Upper lobe of left lung (tissue), 6 donors: Measurements from ENCODE around the gene PPP1R2. TPM values are rescaled to one million over a fixed set of nuclear protein-coding genes. Genes with fewer than 3 reads are reported as not detected.

Experiments
- ATAC-seq, 2 donors: fragments of 200-7000 bp; cut with Tn5 transposase; one replicate each; pipeline ENCODE4 v1.9.1; 2022; ENCODE audit warnings: mild to moderate bottlenecking in 2 of 2, moderate library complexity in 2 of 2; ENCODE audit not compliant: low FRiP score in 2 of 2
- DNase-seq, 2 donors: peaks; one replicate each; pipeline ENCODE4 v3.0.0-alpha.2; 2019 to 2020
- H3K27ac ChIP-seq, 4 donors: fragments of 200-600 bp; sonication (generic); one replicate each; pipeline ENCODE4 v1.5.1; 2016 to 2019
- H3K27me3 ChIP-seq, 4 donors: fragments of 200-600 bp; sonication (generic); one replicate each; pipeline ENCODE4 v1.5.1; 2017 to 2019
- H3K36me3 ChIP-seq, 4 donors: fragments of 200-600 bp; sonication (generic); one replicate each; pipeline ENCODE4 v1.5.1; 2016 to 2019
- H3K4me1 ChIP-seq, 4 donors: fragments of 200-600 bp; sonication (generic); one replicate each; pipeline ENCODE4 v1.5.1; 2018 to 2019
- H3K4me3 ChIP-seq, 4 donors: fragments of 200-600 bp; sonication (generic); one replicate each; pipeline ENCODE4 v1.5.1; 2017 to 2019; ENCODE audit warnings: mild to moderate bottlenecking in 2 of 4, moderate library complexity in 1 of 4
- H3K9me3 ChIP-seq, 4 donors: fragments of 200-600 bp; sonication (generic); one replicate each; pipeline ENCODE4 v1.5.1; 2018 to 2019
- EP300 ChIP-seq, 4 donors: sonication (generic); formaldehyde crosslinking; IDR thresholded peaks; one replicate each; pipeline ENCODE4 v1.5.1; 2017; ENCODE audit warnings: antibody characterized with exemption in 4 of 4, control low read depth in 2 of 4
- POLR2A ChIP-seq, 4 donors: fragments of 450-650 bp; IDR thresholded peaks; one replicate each; pipeline ENCODE4 v1.5.1; 2016 to 2017; ENCODE audit warnings: antibody characterized with exemption in 4 of 4, mild to moderate bottlenecking in 2 of 4
- POLR2AphosphoS5 ChIP-seq, 2 donors: sonication (generic); formaldehyde crosslinking; IDR thresholded peaks; one replicate each; pipeline ENCODE4 v1.5.1; 2017; ENCODE audit warnings: antibody characterized with exemption in 2 of 2
- WGBS, 2 donors: methylation state at CpG; one replicate each; pipeline ENCODE4 v1.1.5; 2017 to 2018; 5-methylcytosine and 5-hydroxymethylcytosine counted together
- total RNA-seq, 6 donors: library from RNA; depleted of rRNA in 4 of 6; stranded (reverse); fragments of >200 nt in 4 of 6; gene quantifications; one replicate each; pipeline versions ENCODE4 v1.1.0 to v1.2.1, GENCODE V29; 2016 to 2021
- TF ChIP-seq, protein P1 (sequence below), 6 experiments: fragments of 450-650 bp in 4 of 6; fragments of 200-600 bp in 2 of 6; sonication (generic) in 2 of 6; IDR thresholded peaks; one replicate each; pipeline ENCODE4 v1.5.1; 2016 to 2019; ENCODE audit warnings: antibody characterized with exemption in 6 of 6
- donor health status: DM: no; HTN: no; CAD: no; lungs with moderate emphysema.
- donor health status: DM: no; HTN: yes; CAD: no; lungs with severe emphysema.

PPP1R2 gene
- total RNA-seq, 6 donors from 2014 or later = 38.5 to 170 (median 61.2) TPM

DNA sequence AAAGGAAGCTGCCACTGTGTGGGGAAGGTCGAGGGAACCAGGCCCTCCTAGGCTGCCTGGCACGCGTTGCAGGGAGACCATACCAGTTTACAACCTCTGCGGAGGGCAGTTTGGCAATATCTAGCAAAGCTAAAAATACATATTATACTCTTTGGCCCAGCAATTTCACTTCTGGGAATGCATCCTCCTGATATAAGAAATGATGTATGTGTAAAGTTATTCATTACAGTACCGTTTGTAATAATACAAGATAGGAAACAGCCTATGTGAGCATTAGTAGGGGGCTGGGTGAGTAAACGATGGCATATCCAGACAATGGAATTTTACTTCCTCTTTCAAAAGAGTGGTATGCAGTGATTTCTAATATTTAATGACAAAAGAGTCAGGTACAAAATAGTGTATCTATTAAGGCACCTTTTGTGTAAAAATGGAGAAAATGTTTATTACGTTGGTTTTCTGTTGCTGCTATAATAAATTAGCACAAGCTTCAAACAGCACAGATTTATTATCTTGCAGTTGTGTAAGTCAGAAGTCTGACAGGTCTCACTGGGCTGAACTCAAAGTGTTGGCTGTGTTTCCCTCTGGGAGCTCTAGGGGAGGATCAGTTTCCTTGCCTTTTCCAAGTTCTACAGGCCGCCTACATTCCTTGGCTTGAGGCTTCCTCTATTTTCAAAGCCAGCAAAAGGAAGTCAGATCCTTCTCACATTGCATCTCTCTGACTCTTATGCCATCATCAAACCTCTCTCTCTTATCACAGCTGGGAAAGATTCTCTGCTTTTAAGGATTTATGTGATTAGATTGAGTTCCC, 31.6 kb upstream of the PPP1R2 start:
- Histone ChIP-seq H3K9me3 (no peaks in the 10 kb centered on the region), H3K27ac (no peak overlapping the region), H3K4me3 (no peak overlapping the region), H3K36me3 (no peaks in the 10 kb centered on the region), H3K27me3 (no peaks in the 10 kb centered on the region), H3K4me1 (no peaks in the 10 kb centered on the region)
- TF ChIP-seq POLR2A (IDR thresholded peaks at IDR 0.05) (no peak), POLR2AphosphoS5 (IDR thresholded peaks at IDR 0.05) (no peak), EP300 (IDR thresholded peaks at IDR 0.05) (no peak)
- TF ChIP-seq, protein P1, sequence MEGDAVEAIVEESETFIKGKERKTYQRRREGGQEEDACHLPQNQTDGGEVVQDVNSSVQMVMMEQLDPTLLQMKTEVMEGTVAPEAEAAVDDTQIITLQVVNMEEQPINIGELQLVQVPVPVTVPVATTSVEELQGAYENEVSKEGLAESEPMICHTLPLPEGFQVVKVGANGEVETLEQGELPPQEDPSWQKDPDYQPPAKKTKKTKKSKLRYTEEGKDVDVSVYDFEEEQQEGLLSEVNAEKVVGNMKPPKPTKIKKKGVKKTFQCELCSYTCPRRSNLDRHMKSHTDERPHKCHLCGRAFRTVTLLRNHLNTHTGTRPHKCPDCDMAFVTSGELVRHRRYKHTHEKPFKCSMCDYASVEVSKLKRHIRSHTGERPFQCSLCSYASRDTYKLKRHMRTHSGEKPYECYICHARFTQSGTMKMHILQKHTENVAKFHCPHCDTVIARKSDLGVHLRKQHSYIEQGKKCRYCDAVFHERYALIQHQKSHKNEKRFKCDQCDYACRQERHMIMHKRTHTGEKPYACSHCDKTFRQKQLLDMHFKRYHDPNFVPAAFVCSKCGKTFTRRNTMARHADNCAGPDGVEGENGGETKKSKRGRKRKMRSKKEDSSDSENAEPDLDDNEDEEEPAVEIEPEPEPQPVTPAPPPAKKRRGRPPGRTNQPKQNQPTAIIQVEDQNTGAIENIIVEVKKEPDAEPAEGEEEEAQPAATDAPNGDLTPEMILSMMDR (IDR thresholded peaks at IDR 0.05) = no peak
- ATAC-seq = no peak
- DNase-seq = no peak
- WGBS, 2 donors = 80 to 84% methylated on average over 8 of the region's 8 CpGs

DNA sequence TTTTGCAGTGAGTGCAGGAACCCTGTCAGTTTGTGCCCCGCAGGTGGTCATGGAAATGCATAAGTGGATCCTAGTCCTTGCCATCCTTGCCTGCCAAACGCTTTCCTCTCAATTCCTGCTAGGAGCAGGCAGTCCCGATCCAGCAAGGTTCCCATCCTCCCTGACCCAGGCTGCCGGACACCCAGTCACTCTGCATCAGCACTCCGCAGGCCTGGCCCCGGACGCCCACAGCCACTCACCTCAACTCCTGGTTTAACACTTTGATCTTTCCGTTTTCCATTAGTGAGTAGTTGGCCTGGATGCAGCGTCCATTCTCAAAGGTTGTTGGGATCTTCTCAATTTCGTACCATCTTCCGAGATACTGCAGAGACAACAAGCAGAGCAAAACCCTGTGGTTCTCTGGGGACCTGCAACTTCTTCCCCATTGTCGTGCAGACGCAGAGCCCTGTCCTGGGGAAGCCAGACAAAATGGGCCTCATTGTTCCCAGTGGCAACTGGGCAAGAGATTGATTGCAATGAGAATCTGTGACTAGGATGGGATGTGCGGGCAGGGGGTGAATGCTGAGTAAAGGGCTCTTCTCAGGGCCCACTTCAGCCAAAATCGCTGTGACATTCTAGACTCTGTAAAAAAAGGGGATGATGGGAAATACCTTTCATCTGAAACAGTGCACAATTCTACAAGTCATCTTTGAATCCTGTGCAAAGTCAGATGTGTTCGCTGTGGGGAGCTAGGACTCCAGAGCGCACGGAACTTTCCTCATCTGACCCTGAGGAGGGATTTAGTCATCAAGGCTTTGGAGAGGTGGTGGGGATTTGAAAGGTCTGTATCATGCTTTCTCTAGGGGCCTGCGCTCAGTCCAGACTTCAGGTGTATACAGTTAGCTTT, 30.7 kb upstream of the PPP1R2 start:
- Histone ChIP-seq H3K9me3 (no peaks in the 10 kb centered on the region), H3K27me3 (no peaks in the 10 kb centered on the region), H3K27ac (no peak overlapping the region), H3K36me3 (no peaks in the 10 kb centered on the region), H3K4me1 (no peaks in the 10 kb centered on the region), H3K4me3 (no peak overlapping the region)
- DNase-seq = peak in 1 of 2 donors; percentile 50
- TF ChIP-seq POLR2A (IDR thresholded peaks at IDR 0.05) (no peak), EP300 (IDR thresholded peaks at IDR 0.05) (no peak), POLR2AphosphoS5 (IDR thresholded peaks at IDR 0.05) (no peak)
- TF ChIP-seq, protein P1 (IDR thresholded peaks at IDR 0.05) = no peak
- 94 to 98% methylated on average over 18 to 19 of the region's 19 CpGs for WGBS, 2 donors
- no peak for ATAC-seq

DNA sequence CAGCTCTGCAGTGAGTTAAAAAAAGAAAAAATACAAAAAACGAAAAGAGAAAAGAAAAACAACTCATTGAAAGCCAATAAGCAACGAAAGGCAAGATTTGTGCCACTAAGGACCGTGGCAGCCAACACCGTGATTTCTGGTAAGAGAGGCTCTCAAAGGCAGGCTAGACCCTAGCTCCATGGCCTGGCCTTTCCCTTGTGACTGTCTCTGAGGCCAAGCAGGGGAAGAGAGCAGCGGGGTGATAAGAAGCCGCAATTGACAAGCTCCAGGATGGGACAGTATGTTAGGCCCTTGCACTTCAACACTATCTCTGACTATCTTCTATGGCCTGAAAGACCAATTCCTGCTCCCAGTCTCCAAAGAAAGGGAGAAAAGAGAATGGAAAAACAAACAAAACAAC, 28.2 kb upstream of the PPP1R2 start:
- H3K36me3 ChIP-seq = no peaks in the 10 kb centered on the region
- TF ChIP-seq, protein P1 (IDR thresholded peaks at IDR 0.05) = no peak
- no peak for TF ChIP-seq POLR2A (IDR thresholded peaks at IDR 0.05)
- TF ChIP-seq POLR2AphosphoS5 (IDR thresholded peaks at IDR 0.05) = no peak
- TF ChIP-seq EP300 (IDR thresholded peaks at IDR 0.05) = no peak
- 80 to 86% methylated on average over 6 of the region's 6 CpGs for WGBS, 2 donors
- H3K9me3 ChIP-seq = no peaks in the 10 kb centered on the region
- DNase-seq (no peak), ATAC-seq (no peak)
- no peaks in the 10 kb centered on the region for H3K27me3 ChIP-seq
- H3K4me3 ChIP-seq = no peak overlapping the region
- H3K4me1 ChIP-seq = no peaks in the 10 kb centered on the region
- no peak overlapping the region for H3K27ac ChIP-seq

DNA sequence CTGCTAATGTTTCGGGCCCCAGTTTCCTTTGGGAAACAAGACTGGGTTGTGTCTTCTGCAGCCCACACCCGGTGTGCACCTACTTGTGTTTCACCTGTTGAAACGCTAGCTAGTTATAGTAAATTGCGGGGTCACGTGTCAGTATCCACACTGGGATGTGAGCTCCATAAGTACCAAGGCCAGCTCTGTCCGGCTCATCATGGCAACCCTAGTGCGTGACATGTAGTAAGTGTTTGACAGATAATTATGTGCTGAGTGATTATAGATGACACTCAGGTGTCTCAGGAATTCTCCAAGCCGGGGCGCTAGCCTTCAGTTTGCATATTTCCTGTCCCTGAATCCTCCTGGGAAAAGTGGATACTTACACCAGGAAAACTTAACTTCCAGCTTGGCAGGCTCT, 27.8 kb upstream of the PPP1R2 start:
- no peaks in the 10 kb centered on the region for H3K4me1 ChIP-seq
- DNase-seq = no peak
- no peak for ATAC-seq
- H3K36me3 ChIP-seq = no peaks in the 10 kb centered on the region
- TF ChIP-seq, protein P1 (IDR thresholded peaks at IDR 0.05) = no peak
- TF ChIP-seq POLR2A (IDR thresholded peaks at IDR 0.05) (no peak), EP300 (IDR thresholded peaks at IDR 0.05) (no peak), POLR2AphosphoS5 (IDR thresholded peaks at IDR 0.05) (no peak)
- H3K27ac ChIP-seq = no peak overlapping the region
- no peak overlapping the region for H3K4me3 ChIP-seq
- 86 to 91% methylated on average over 9 of the region's 9 CpGs for WGBS, 2 donors
- no peaks in the 10 kb centered on the region for H3K27me3 ChIP-seq
- H3K9me3 ChIP-seq = no peaks in the 10 kb centered on the region
